ENCODE results near the gene CSTA.

Gene CSTA

GRCh38 chr3:122318620-122319019 lies 6.4 kb upstream of the CSTA start:
- Histone ChIP-seq H3K27me3 (ENCODE audit: insufficient read depth, low read depth, severe bottlenecking) (peaks cover 3% of the 10 kb centered on the region), H3K9me3 (ENCODE audit: severe bottlenecking) (peaks cover 11% of the 10 kb centered on the region), H3K36me3 (no peaks in the 10 kb centered on the region), H3K4me3 (ENCODE audit: low read depth, low read length) (no peak overlapping the region), H3K27ac (no peak overlapping the region)
- TF ChIP-seq, protein P1, sequence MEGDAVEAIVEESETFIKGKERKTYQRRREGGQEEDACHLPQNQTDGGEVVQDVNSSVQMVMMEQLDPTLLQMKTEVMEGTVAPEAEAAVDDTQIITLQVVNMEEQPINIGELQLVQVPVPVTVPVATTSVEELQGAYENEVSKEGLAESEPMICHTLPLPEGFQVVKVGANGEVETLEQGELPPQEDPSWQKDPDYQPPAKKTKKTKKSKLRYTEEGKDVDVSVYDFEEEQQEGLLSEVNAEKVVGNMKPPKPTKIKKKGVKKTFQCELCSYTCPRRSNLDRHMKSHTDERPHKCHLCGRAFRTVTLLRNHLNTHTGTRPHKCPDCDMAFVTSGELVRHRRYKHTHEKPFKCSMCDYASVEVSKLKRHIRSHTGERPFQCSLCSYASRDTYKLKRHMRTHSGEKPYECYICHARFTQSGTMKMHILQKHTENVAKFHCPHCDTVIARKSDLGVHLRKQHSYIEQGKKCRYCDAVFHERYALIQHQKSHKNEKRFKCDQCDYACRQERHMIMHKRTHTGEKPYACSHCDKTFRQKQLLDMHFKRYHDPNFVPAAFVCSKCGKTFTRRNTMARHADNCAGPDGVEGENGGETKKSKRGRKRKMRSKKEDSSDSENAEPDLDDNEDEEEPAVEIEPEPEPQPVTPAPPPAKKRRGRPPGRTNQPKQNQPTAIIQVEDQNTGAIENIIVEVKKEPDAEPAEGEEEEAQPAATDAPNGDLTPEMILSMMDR (IDR thresholded peaks at IDR 0.05; ENCODE audit: low read depth, low read length) = no peak
- no peak for DNase-seq

DNA sequence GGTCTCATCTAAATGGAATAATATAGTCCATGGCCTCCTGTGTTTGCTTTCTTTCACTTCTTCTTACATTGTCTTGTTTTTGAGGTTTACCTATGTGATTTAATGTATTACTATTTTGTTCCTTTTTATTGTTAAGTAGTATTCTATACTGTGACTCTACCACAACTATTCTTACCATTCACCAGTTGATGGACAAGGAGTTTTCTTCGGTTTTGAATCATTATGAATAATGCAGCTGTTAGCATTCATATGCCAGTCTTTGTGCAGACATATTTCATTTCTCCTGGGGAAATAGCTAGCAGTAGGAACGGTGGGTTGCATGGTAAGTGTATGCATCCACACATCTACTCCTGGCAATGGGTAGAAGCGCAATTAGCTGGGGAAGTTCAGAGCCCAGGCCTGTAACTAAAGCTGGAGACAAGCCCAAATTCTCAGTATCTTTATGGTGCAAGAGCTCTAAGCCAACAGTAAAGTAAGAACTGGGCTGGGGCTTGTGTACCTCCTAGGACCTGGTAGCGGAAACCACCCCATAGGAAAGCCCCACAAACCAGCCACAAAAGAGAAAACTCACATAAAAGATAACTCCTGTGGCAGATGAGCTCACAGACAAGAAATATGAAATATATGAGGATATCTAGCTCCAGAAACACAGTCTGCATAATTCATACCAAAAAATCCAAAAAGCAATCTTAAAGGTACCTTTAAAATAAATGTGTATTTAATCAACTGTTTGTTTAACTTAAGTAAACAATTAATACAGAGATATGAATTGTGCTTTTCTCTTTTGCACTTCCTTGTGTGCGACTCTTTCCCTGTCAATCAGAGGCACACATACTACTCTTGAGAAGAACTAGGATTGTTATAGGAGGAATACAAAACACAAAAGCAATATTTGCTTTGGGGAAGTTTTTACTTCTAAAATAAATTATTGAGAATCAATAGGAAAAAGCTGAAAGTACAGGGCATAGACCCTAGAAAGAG lies 2.7 kb upstream of the CSTA start:
- TF ChIP-seq, protein P1 (IDR thresholded peaks at IDR 0.05; ENCODE audit: low read depth, low read length) = no peak
- H3K27ac ChIP-seq = no peak overlapping the region

GRCh38 chr3:122325769-122326168 lies 721 bp downstream of the CSTA start:
- Histone ChIP-seq H3K27ac (no peak overlapping the region), H3K27me3 (ENCODE audit: insufficient read depth, low read depth, severe bottlenecking) (no peaks in the 10 kb centered on the region), H3K9me3 (ENCODE audit: severe bottlenecking) (no peaks in the 10 kb centered on the region), H3K36me3 (no peaks in the 10 kb centered on the region), H3K4me3 (ENCODE audit: low read depth, low read length) (no peak overlapping the region)
- no peak for DNase-seq
- TF ChIP-seq, protein P1 (IDR thresholded peaks at IDR 0.05; ENCODE audit: low read depth, low read length) = no peak

More for the DNA sequence above, 2.7 kb upstream of the CSTA start:
- Histone ChIP-seq H3K9me3 (ENCODE audit: severe bottlenecking) (peaks cover 11% of the 10 kb centered on the region), H3K4me3 (ENCODE audit: low read depth, low read length) (no peak overlapping the region), H3K27me3 (ENCODE audit: insufficient read depth, low read depth, severe bottlenecking) (peaks cover under 1% of the 10 kb centered on the region), H3K36me3 (no peaks in the 10 kb centered on the region)
- DNase-seq = no peak

- Histone ChIP-seq H3K36me3 (no peaks in the 10 kb centered on the region), H3K4me3 (ENCODE audit: low read depth, low read length) (no peak overlapping the region)
Observed at GRCh38 chr3:122331886-122332285, 6.8 kb downstream of the CSTA start.

DNA sequence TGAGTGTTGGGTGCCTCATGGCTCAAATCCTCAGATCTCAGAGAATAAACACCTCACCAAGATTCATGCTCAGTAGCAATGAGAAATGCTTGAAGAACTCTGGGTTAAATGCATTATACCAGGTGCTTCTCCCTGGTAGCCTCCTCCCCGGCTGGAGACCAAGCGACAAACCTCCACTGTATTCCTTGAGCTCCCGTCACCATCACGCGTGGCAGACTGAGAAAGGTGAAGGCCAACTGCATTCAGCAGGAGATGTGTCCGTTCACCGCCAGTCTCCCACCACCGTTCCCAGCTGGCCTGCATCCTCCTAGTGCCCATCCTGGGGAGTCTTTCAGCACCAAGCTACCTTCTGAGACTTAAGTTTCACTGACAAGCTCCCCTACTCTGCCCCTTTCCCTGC lies 7.5 kb downstream of the CSTA start:
- Histone ChIP-seq H3K9me3 (ENCODE audit: severe bottlenecking) (no peaks in the 10 kb centered on the region), H3K27me3 (ENCODE audit: insufficient read depth, low read depth, severe bottlenecking) (no peaks in the 10 kb centered on the region), H3K27ac (no peak overlapping the region), H3K36me3 (no peaks in the 10 kb centered on the region), H3K4me3 (ENCODE audit: low read depth, low read length) (no peak overlapping the region)
- DNase-seq = no peak
- TF ChIP-seq, protein P1 (IDR thresholded peaks at IDR 0.05; ENCODE audit: low read depth, low read length) = no peak

More at GRCh38 chr3:122331886-122332285, 6.8 kb downstream of the CSTA start:
- Histone ChIP-seq H3K27me3 (ENCODE audit: insufficient read depth, low read depth, severe bottlenecking) (no peaks in the 10 kb centered on the region), H3K27ac (no peak overlapping the region), H3K9me3 (ENCODE audit: severe bottlenecking) (no peaks in the 10 kb centered on the region)
- peak; percentile 19 for DNase-seq
- TF ChIP-seq, protein P1 (IDR thresholded peaks at IDR 0.05; ENCODE audit: low read depth, low read length) = no peak
